Small intestine (tissue), 7 donors: ENCODE measurements around the gene RSAD1. TPM values are rescaled to one million over a fixed set of nuclear protein-coding genes. Genes with fewer than 3 reads are reported as not detected.
A peak's percentile ranks its signal among the peaks of the same experiment; 100 is the strongest.
"Not testable (repeated sequence)": the region's sequence is repeated elsewhere in the genome, so short reads cannot be mapped to it uniquely, and the experiment has no call there.

Source experiments
- DNase-seq, 2 donors: peaks; one replicate each; pipeline versions ENCODE4 v3.0.0 to v3.0.0-alpha.2; 2013
- FAIRE-seq: peaks from 2 replicates; lab custom pipeline; 2012; peaks lifted over from hg19 to GRCh38; lab: Jason Lieb, UNC
- H3K27ac ChIP-seq, 3 donors: one replicate each; pipeline ENCODE4 v1.5.1; 2013; ENCODE audit warnings: low read length in 2 of 3, mild to moderate bottlenecking in 2 of 3, control low read depth in 1 of 3, inconsistent platforms in 1 of 3, low read depth in 1 of 3, moderate library complexity in 1 of 3
- H3K27me3 ChIP-seq, 3 donors: one replicate each; pipeline ENCODE4 v1.6.1; 2013; ENCODE audit warnings: low read length in 3 of 3, inconsistent platforms in 1 of 3; ENCODE audit not compliant: control insufficient read depth in 3 of 3, insufficient read depth in 3 of 3
- H3K36me3 ChIP-seq, 3 donors: one replicate each; pipeline ENCODE4 v1.6.1; 2013; ENCODE audit warnings: low read length in 3 of 3, inconsistent platforms in 1 of 3, low read depth in 1 of 3, mild to moderate bottlenecking in 1 of 3, moderate library complexity in 1 of 3; ENCODE audit not compliant: control insufficient read depth in 3 of 3, insufficient read depth in 2 of 3
- H3K4me1 ChIP-seq, 3 donors: one replicate each; pipeline ENCODE4 v1.6.1; 2013; ENCODE audit warnings: low read length in 2 of 3, inconsistent platforms in 1 of 3, low read depth in 1 of 3, mild to moderate bottlenecking in 1 of 3, moderate library complexity in 1 of 3; ENCODE audit not compliant: control insufficient read depth in 3 of 3, insufficient read depth in 2 of 3
- H3K4me3 ChIP-seq, 3 donors: one replicate each; pipeline ENCODE4 v1.5.1; 2013; ENCODE audit warnings: low read length in 3 of 3, control low read depth in 1 of 3, inconsistent platforms in 1 of 3, low read depth in 1 of 3, mild to moderate bottlenecking in 1 of 3, moderate library complexity in 1 of 3
- H3K9me3 ChIP-seq, 2 donors: one replicate each; pipeline ENCODE4 v1.6.1; 2013; ENCODE audit warnings: low read depth in 1 of 2, low read length in 1 of 2; ENCODE audit not compliant: control insufficient read depth in 2 of 2, insufficient read depth in 1 of 2
- WGBS, 3 donors: extraction: QIAGEN DNeasy Blood & Tissue Kit; methylation state at CpG; one replicate each; pipeline ENCODE4 v1.1.7; 2013; 5-methylcytosine and 5-hydroxymethylcytosine counted together
- polyA plus RNA-seq, 4 donors: library from polyadenylated mRNA; stranded (reverse) in 3 of 4; unstranded in 1 of 4; fragments of 200-250 nt in 3 of 4; fragments of 120-200 nt in 1 of 4; gene quantifications; one replicate each; pipeline versions ENCODE4 v1.2.1 to v1.2.3, GENCODE V29; 2013
- donor health status: healthy with polysubstance abuse.
- donor health status: control.
- donor health status: control.
- donor health status: Bipolar disorder and iron deficiency.
- donor health status: healthy.

The RSAD1 gene
- polyA plus RNA-seq, 4 donors = 18.1 to 36.4 (median 19.5) TPM

- peaks cover 2 to 21% (median 3%) of the 10 kb centered on the region in 3 donors for H3K4me1 ChIP-seq
- no peak for FAIRE-seq
Measured at GRCh38 chr17:50472286-50472685, 6.4 kb upstream of the RSAD1 start.

GRCh38 chr17:50472761-50473161 is 5.9 kb upstream of the RSAD1 start:
- H3K9me3 ChIP-seq, H3K4me3 ChIP-seq, DNase-seq, FAIRE-seq, H3K27ac ChIP-seq: not testable (repeated sequence)
- peaks cover 1 to 21% (median 3%) of the 10 kb centered on the region in 3 donors for H3K4me1 ChIP-seq
- H3K36me3 ChIP-seq = peaks cover 0 to 44% (median 4%) of the 10 kb centered on the region in 3 donors
- WGBS, 3 donors = 92 to 96% (median 92%) methylated on average over 13 of the region's 13 CpGs
- H3K27me3 ChIP-seq = peaks cover 0 to 15% (median 0%) of the 10 kb centered on the region in 3 donors

More at GRCh38 chr17:50472286-50472685, 6.4 kb upstream of the RSAD1 start:
- Histone ChIP-seq H3K27me3 (peaks cover 0 to 20% (median 0%) of the 10 kb centered on the region in 3 donors), H3K9me3 (no peaks in the 10 kb centered on the region), H3K36me3 (peaks cover 0 to 48% (median 4%) of the 10 kb centered on the region in 3 donors), H3K4me3 (no peak overlapping the region), H3K27ac (no peak overlapping the region)
- DNase-seq = no peak
- WGBS, 3 donors = 91 to 95% (median 95%) methylated on average over 10 of the region's 10 CpGs

GRCh38 chr17:50473901-50474300 is 4.8 kb upstream of the RSAD1 start:
- WGBS, 3 donors = 89 to 92% (median 92%) methylated on average over 11 of the region's 11 CpGs
- peaks cover 0 to 20% (median 1%) of the 10 kb centered on the region in 3 donors for H3K4me1 ChIP-seq
- DNase-seq (no peak), FAIRE-seq (no peak)
- H3K9me3 ChIP-seq = no peaks in the 10 kb centered on the region
- H3K27ac ChIP-seq = no peak overlapping the region
- H3K36me3 ChIP-seq = peaks cover 0 to 44% (median 4%) of the 10 kb centered on the region in 3 donors
- H3K27me3 ChIP-seq = peaks cover 0 to 5% (median 0%) of the 10 kb centered on the region in 3 donors
- H3K4me3 ChIP-seq = no peak overlapping the region

GRCh38 chr17:50474523-50474922 is 4.1 kb upstream of the RSAD1 start:
- no peak for DNase-seq
- no peak for FAIRE-seq
- Histone ChIP-seq H3K27me3 (no peaks in the 10 kb centered on the region), H3K36me3 (peaks cover 0 to 44% (median 4%) of the 10 kb centered on the region in 3 donors), H3K27ac (no peak overlapping the region), H3K4me3 (no peak overlapping the region), H3K4me1 (peaks cover 1 to 18% (median 1%) of the 10 kb centered on the region in 3 donors), H3K9me3 (no peaks in the 10 kb centered on the region)
- 79 to 85% (median 80%) methylated on average over 6 of the region's 6 CpGs for WGBS, 3 donors

GRCh38 chr17:50475362-50475761 is 3.3 kb upstream of the RSAD1 start:
- Histone ChIP-seq H3K4me3 (no peak overlapping the region), H3K27me3 (no peaks in the 10 kb centered on the region), H3K36me3 (peaks cover 0 to 48% (median 4%) of the 10 kb centered on the region in 3 donors), H3K27ac (no peak overlapping the region), H3K9me3 (no peaks in the 10 kb centered on the region), H3K4me1 (peaks cover 1 to 19% (median 6%) of the 10 kb centered on the region in 3 donors)
- WGBS, 3 donors = 49 to 74% (median 60%) methylated on average over 4 of the region's 4 CpGs
- FAIRE-seq = no peak
- DNase-seq = no peak

GRCh38 chr17:50475775-50476544 is 2.7 kb upstream of the RSAD1 start:
- H3K27me3 ChIP-seq = not testable (repeated sequence)
- DNase-seq = peak; percentile 74 to 84
- WGBS, 3 donors = 6 to 33% (median 21%) methylated on average over 21 to 33 of the region's 33 CpGs

GRCh38 chr17:50476545-50477315 is 1.9 kb upstream of the RSAD1 start:
- peak; percentile 63 to 79 for DNase-seq
- Histone ChIP-seq H3K9me3 (no peaks in the 10 kb centered on the region), H3K36me3 (peaks cover 0 to 37% (median 2%) of the 10 kb centered on the region in 3 donors), H3K4me1 (peaks cover 1 to 19% (median 6%) of the 10 kb centered on the region in 3 donors), H3K27ac (peak overlapping the region in 1 of 3 donors; percentile 56), H3K4me3 (peak overlapping the region in 2 of 3 donors; percentile 33 to 47), H3K27me3 (no peaks in the 10 kb centered on the region)
- 42 to 66% (median 48%) methylated on average over 18 of the region's 18 CpGs for WGBS, 3 donors
- FAIRE-seq = no peak

More at GRCh38 chr17:50475775-50476544, 2.7 kb upstream of the RSAD1 start:
- Histone ChIP-seq H3K36me3 (peaks cover 0 to 43% (median 4%) of the 10 kb centered on the region in 3 donors), H3K4me3 (peak overlapping the region in 2 of 3 donors; percentile 33 to 47), H3K27ac (peak overlapping the region in 1 of 3 donors; percentile 56), H3K4me1 (peaks cover 1 to 19% (median 6%) of the 10 kb centered on the region in 3 donors)
- not testable (repeated sequence) for FAIRE-seq, H3K9me3 ChIP-seq

GRCh38 chr17:50477976-50478375 is 684 bp upstream of the RSAD1 start:
- no peaks in the 10 kb centered on the region for H3K27me3 ChIP-seq
- DNase-seq = no peak
- H3K9me3 ChIP-seq = no peaks in the 10 kb centered on the region
- FAIRE-seq = no peak
- peaks cover 1 to 22% (median 6%) of the 10 kb centered on the region in 3 donors for H3K4me1 ChIP-seq
- peak overlapping the region in 1 of 3 donors; percentile 27 for H3K4me3 ChIP-seq
- peaks cover 0 to 35% (median 0%) of the 10 kb centered on the region in 3 donors for H3K36me3 ChIP-seq
- WGBS, 3 donors = 81 to 89% (median 85%) methylated on average over 7 of the region's 7 CpGs
- peak overlapping the region; percentile 64 to 91 (median 87) for H3K27ac ChIP-seq
